HCT116 (cell line): ENCODE measurements around the gene SBF2.

Source experiments
- CTCF ChIP-seq, 3 experiments: fragments of 200-600 bp in 1 of 3; sonication (generic) in 1 of 3; IDR thresholded peaks in 2 of 3; conservative IDR thresholded peaks in 1 of 3; 2 replicates each; pipeline ENCODE4 v1.5.1; 2012 to 2017; ENCODE audit warnings: low read depth in 2 of 3, low read length in 2 of 3, antibody characterized with exemption in 1 of 3, borderline replicate concordance in 1 of 3, control low read depth in 1 of 3, mild to moderate bottlenecking in 1 of 3, mixed read lengths in 1 of 3, mixed run types in 1 of 3, moderate library complexity in 1 of 3; ENCODE audit not compliant: insufficient read depth in 1 of 3
- EZH2 ChIP-seq: fragments of 200-600 bp; sonication (generic); IDR thresholded peaks from 2 replicates; pipeline ENCODE4 v1.6.1; 2017; ENCODE audit warnings: antibody characterized with exemption, mixed run types
- EZH2phosphoT487 ChIP-seq: fragments of 200-600 bp; IDR thresholded peaks from 2 replicates; pipeline ENCODE4 v1.6.1; 2018; ENCODE audit warnings: antibody characterized with exemption, borderline replicate concordance
- FOSL1 ChIP-seq: IDR thresholded peaks from 2 replicates; pipeline ENCODE4 v1.6.1; 2012; ENCODE audit warnings: low read depth
- JUND ChIP-seq: IDR thresholded peaks from 2 replicates; pipeline ENCODE4 v1.6.1; 2012
- MAX ChIP-seq: IDR thresholded peaks from 2 replicates; pipeline ENCODE4 v1.6.1; 2012
- POLR2A ChIP-seq: IDR thresholded peaks from 2 replicates; pipeline ENCODE4 v1.7.0; 2011; ENCODE audit warnings: borderline replicate concordance; ENCODE audit not compliant: insufficient read depth, insufficient read length; ENCODE audit errors: extremely low read depth
- POLR2AphosphoS5 ChIP-seq: IDR thresholded peaks from 2 replicates; pipeline ENCODE4 v1.6.1; 2011; ENCODE audit warnings: mild to moderate bottlenecking, low read depth, low read length, moderate library complexity
- SIN3A ChIP-seq: IDR thresholded peaks from 2 replicates; pipeline ENCODE4 v1.6.1; 2012; ENCODE audit warnings: low read depth
- SRF ChIP-seq: IDR thresholded peaks from 2 replicates; pipeline ENCODE4 v1.6.1; 2012; ENCODE audit warnings: low read depth
- YY1 ChIP-seq: IDR thresholded peaks from 2 replicates; pipeline ENCODE4 v1.6.1; 2011; ENCODE audit warnings: low read length, low read depth, moderate library complexity, mild to moderate bottlenecking; ENCODE audit not compliant: insufficient replicate concordance; ENCODE audit errors: extremely low read depth
- ZBTB33 ChIP-seq: IDR thresholded peaks from 2 replicates; pipeline ENCODE4 v1.6.1; 2011; ENCODE audit warnings: mild to moderate bottlenecking, low read length, moderate library complexity; ENCODE audit not compliant: insufficient replicate concordance; ENCODE audit errors: extremely low read depth
- ZFX ChIP-seq: fragments of 450-650 bp; IDR thresholded peaks from 2 replicates; pipeline ENCODE4 v1.6.1; 2017
- TF ChIP-seq, protein P1 (sequence below): IDR thresholded peaks from 2 replicates; pipeline ENCODE4 v1.6.1; 2012; ENCODE audit warnings: low read depth

- no peak for TF ChIP-seq CTCF (IDR thresholded peaks at IDR 0.05 in 2 of 3, conservative IDR thresholded peaks at IDR 0.05 in 1 of 3; ENCODE audit: borderline replicate concordance in 1 of 3, insufficient read depth in 1 of 3, low read depth in 2 of 3, low read length in 2 of 3)
- TF ChIP-seq SRF: no peak
- no peak for TF ChIP-seq ZBTB33
- no peak for TF ChIP-seq POLR2A
- no peak for TF ChIP-seq SIN3A
- no peak for TF ChIP-seq MAX
- no peak for TF ChIP-seq EZH2
- TF ChIP-seq YY1: no peak
- TF ChIP-seq JUND: no peak
- TF ChIP-seq, protein P1, sequence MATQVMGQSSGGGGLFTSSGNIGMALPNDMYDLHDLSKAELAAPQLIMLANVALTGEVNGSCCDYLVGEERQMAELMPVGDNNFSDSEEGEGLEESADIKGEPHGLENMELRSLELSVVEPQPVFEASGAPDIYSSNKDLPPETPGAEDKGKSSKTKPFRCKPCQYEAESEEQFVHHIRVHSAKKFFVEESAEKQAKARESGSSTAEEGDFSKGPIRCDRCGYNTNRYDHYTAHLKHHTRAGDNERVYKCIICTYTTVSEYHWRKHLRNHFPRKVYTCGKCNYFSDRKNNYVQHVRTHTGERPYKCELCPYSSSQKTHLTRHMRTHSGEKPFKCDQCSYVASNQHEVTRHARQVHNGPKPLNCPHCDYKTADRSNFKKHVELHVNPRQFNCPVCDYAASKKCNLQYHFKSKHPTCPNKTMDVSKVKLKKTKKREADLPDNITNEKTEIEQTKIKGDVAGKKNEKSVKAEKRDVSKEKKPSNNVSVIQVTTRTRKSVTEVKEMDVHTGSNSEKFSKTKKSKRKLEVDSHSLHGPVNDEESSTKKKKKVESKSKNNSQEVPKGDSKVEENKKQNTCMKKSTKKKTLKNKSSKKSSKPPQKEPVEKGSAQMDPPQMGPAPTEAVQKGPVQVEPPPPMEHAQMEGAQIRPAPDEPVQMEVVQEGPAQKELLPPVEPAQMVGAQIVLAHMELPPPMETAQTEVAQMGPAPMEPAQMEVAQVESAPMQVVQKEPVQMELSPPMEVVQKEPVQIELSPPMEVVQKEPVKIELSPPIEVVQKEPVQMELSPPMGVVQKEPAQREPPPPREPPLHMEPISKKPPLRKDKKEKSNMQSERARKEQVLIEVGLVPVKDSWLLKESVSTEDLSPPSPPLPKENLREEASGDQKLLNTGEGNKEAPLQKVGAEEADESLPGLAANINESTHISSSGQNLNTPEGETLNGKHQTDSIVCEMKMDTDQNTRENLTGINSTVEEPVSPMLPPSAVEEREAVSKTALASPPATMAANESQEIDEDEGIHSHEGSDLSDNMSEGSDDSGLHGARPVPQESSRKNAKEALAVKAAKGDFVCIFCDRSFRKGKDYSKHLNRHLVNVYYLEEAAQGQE: no peak
- no peak for TF ChIP-seq ZFX
- TF ChIP-seq EZH2phosphoT487: no peak
- no peak for TF ChIP-seq FOSL1
- no peak for TF ChIP-seq POLR2AphosphoS5
Measured at GRCh38 chr11:10236840-10237239, 57.2 kb downstream of the SBF2 start.
